ENCODE measurements around the gene C10orf62.

C10orf62 gene

DNA sequence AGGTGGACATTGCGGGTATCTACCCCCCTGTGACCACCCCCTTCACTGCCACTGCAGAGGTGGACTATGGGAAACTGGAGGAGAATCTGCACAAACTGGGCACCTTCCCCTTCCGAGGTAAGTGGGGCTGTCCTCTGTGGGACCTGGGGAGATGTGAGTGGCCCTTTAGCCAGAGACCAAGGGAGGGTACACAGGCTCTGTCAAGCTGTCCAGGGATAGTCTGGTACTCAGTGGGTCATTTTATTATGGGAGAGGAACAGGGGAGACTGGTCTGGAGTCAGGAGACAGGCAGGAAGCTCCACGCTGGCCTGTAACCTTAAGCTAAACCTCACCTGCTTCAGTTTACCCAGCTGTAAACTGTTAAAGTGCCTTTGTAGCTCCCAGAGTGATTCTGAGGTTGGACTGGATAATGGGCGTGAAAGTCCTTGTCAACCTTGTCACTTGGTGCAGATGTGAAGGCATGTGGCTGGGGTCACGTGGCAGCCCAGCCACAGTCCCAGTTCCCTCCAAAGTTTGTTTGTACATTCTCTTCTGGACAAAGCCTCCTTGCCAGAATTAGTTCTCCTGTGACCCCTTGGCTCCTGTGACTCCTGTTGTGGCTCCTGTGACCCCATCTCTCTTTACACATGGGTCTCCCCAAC, 4.6 kb upstream of the C10orf62 start:
- DNase-seq (ENCODE audit: low read depth), result no peak

DNA sequence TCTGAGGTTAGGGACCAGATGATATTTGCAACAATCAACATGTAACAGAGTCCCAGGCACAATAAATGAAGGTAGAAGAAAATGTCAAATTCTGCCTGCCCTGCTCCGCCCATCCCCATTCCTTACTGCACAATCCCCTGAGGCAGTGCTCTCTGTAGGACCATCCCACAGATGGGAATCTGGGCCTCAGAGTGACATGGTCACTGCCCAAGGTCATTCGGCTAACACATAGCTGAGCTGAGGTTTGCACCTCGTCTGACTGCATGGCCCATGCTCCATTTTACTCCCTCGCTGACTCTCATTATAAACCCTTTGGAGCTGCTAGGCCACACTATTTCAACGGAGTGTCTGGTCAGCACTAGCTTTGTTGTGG, 4.1 kb upstream of the C10orf62 start:
- DNase-seq (ENCODE audit: low read depth), result no peak

DNA sequence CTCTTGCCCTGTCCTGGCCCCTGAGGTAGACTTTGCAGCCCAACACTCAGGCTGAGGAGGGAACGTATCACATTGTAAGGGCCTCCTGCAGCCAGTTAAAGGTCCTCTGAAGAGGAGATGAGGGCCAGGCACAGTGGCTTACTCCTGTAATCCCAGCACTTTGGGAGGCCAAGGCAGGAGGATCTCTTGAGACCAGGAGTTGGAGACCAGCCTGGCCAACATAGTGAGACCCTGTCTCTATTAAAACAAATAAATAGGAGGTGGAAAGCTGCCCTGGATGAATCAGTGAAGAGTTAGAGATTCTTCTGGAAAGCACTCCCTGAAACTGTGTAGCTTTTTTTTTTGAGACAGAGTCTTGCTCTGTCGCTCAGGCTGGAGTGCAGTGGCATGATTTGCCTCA, 2.3 kb upstream of the C10orf62 start:
- DNase-seq (ENCODE audit: low read depth), result no peak

- no peak for DNase-seq (ENCODE audit: low read depth)
These were observed 694 bp downstream of the C10orf62 start for GRCh38 chr10:97590082-97590747.

GRCh38 chr10:97590748-97591495, 1.4 kb downstream of the C10orf62 start:
- DNase-seq (ENCODE audit: low read depth), result no peak

GRCh38 chr10:97593421-97593820, 3.9 kb downstream of the C10orf62 start:
- no peak for DNase-seq (ENCODE audit: low read depth)

- DNase-seq (ENCODE audit: low read depth), result no peak
These were observed 6.9 kb downstream of the C10orf62 start for GRCh38 chr10:97596101-97597082.

DNA sequence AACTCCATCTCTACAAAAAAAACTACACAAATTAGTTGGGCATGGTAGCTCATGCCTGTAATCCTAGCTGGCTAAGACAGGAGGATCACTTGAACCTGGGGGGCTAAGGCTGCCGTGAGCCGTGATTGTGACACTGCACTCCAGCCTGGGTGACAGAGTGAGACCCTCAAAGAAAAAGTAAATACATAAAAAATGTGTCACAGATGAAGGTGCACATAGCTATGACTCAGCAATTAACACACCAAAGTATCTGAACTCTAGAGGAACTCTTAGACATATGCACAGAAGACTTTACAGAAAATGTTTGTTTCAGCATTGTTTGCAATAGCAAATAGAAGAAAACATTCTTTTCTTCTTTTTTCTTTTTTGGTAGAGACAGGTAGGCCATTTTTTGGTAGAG, 8.3 kb downstream of the C10orf62 start:
- DNase-seq (ENCODE audit: low read depth), result no peak

DNA sequence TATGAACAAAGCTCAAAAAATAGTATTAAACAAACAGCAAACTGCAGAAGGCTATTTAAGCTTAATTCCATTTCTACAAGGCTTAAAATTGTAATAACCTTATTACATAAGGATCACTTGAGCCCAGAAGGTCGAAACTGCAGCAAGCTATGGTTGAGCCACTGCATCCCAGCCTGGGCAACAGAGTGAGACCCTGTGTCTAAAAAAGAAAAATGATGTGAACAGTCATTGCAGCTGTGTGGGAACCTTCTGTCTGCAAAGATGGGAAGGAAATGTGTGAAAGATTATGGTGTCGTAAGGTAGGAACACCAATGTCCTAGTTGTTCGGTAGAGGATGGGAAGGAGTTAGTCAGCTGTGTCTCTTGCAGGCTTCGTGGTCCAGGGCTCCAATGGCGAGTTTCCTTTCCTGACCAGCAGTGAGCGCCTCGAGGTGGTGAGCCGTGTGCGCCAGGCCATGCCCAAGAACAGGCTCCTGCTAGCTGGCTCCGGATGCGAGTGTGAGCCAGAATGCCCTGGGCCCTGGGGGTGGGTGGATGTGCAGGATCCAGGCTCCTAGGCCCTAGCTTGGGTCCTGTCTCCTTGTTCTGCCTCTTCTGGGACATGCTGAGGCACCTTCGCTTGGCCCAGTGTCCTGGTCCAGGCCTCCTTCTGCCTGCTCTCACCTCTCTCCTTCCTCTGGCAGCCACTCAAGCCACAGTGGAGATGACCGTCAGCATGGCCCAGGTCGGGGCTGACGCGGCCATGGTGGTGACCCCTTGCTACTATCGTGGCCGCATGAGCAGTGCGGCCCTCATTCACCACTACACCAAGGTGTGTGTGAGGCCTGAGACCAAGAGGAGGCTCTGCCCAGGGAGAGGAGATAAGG, 9.1 kb downstream of the C10orf62 start:
- DNase-seq (ENCODE audit: low read depth), result no peak

DNA sequence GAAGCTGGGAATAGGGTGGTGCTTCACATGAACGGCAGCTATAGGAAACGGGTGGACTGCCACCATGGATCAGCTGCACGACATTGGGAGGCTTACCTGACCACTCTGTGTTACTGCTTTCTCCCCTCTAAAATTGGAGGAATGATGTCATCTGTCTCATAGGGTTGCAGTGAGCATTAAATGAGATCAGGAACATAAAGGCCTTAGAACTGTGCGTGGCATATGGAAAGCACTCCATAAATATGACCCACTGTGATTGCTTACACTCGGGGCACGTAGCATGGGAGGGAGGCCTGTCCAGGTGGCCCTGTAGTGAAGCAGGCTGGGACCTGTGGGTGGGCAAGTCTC, 9.7 kb downstream of the C10orf62 start:
- no peak for DNase-seq (ENCODE audit: low read depth)

DNA sequence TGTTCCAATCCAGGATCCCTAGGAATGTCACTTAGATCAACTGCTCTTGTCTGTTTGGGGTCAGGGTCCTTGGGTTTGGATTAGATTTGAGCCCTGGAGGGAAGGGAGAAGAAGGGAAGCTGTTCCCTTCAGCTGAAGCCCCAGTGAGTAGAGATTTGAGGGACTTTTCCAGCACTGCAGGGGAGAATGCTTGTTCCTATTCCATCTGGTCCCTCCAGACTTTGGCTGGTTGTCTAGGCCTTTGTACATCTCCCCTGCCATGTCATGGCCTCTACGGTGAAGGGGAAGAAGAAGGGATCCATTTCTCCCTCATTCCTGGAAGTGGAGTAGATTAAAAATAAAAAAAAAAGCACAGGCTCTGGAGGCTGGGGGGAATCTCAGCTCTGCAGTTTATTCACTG, 11.1 kb downstream of the C10orf62 start:
- DNase-seq (ENCODE audit: low read depth), result no peak

- DNase-seq (ENCODE audit: low read depth), result no peak
These were observed 12.0 kb downstream of the C10orf62 start for GRCh38 chr10:97601268-97602215.

DNA sequence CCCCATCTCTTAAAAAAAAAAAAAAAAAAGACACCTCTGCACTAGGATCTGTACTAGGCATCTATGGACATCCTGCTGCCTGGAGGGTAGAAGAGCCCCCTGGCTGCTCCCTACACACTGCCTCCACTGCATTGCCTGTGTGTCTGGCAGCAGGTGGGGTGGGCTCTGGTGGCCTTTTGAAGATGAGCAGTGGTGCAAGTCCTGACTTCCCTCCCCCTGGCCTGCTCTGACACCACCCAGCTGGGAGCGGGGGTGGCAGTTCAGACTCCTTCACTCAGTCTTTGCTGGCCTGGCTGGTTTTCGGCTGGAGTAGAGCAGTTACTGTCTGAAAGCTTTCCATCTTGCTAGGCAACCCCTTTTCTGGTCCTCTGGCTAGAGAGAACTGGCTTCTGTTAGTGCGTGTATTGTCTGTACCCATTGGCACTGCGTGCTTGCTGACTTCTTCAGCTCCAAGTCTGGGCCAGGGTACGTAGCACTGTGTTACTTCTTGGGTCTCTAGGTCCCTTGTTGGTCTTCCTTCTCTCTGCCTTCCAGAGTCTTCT, 17.6 kb downstream of the C10orf62 start:
- DNase-seq (ENCODE audit: low read depth), result no peak

DNA sequence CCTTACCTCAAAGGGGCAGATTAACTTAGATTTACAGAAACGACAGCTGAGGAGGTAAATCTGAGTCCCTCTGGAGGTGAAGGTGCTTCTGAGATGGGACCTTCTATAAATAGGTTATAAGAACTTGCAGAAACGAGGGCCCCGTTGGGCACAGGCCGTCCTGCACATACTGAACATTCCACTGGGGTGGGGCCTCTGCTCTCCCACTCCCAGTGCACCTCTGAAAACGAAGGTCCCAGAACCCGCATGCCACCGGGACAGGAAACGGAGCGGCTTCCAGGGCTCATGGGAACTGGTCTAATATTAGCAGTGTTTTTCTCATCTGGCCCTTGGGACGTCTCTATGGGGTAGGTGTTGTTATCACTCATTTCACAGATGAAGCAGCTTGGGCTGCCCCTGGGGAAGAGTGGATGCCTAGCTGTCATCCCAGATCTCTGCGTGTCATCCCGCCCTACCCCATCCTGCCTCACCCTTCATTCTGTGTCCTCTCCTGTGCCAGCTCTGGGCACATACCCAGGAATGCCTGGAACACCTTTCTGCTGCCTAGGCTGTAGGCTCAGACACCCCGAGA, 19.6 kb downstream of the C10orf62 start:
- DNase-seq (ENCODE audit: low read depth), result no peak

GRCh38 chr10:97611473-97611872, 22.0 kb downstream of the C10orf62 start:
- no peak for DNase-seq (ENCODE audit: low read depth)

GRCh38 chr10:97612386-97612785, 22.9 kb downstream of the C10orf62 start:
- DNase-seq (ENCODE audit: low read depth), result no peak

GRCh38 chr10:97618285-97618684, 28.8 kb downstream of the C10orf62 start:
- DNase-seq (ENCODE audit: low read depth), result no peak

DNA sequence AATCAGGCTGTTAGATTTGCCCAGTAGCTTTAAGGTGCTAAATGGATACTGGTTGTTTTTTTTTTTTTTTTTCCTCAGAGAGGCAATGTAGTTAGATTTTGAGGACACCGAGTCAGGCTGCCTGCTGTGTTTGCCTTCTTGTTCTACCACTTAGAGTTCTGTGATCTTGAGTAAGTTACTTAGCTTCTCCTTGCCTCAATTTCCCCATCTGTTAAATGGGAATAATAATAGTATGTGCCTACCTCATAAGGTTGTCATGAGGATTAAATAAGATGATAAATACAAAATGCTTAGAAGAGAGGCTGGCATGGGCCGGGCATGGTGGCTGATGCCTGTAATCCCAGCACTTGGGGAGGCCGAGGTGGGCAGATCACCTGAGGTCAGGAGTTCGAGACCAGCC, 29.2 kb downstream of the C10orf62 start:
- no peak for DNase-seq (ENCODE audit: low read depth)

- no peak for DNase-seq (ENCODE audit: low read depth)
These were observed 33.8 kb downstream of the C10orf62 start for GRCh38 chr10:97623277-97623676.

DNA sequence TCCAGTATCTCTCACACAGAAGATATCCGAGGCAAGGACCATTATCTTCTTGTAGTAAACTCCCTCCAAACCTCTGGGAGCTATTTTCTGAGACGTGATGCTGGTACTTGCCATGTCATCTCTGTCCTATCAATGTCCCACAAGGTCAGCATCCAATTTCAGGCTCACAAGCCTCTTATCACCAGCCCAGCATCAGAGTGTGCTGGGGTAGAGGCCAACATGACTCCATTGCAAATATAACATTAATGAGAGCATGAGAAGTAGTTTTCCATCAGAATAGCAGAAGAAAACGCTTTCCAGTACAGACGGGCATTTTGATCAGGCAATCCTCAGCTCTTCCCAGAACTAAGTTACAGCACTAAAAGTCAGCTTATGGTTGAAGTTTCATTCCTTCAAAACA, 38.2 kb downstream of the C10orf62 start:
- DNase-seq (ENCODE audit: low read depth), result no peak

Measured in stimulated activated CD8-positive, alpha-beta memory T cell treated with anti-CD3 and anti-CD28 coated beads, Interleukin-15, amount 100 ng/mL, for 24 hours (primary cell).